Measurements from ENCODE around the gene FARSB. TPM values are rescaled to one million over a fixed set of nuclear protein-coding genes. Genes with fewer than 3 reads are reported as not detected.
A peak's percentile ranks its signal among the peaks of the same experiment; 100 is the strongest.

FARSB gene
- total and polyA plus RNA-seq, 7 experiments from 2014 or later, result 10.5 to 31.8 (median 16.5) TPM

GRCh38 chr2:222683805-222684204, 27.9 kb upstream of the FARSB start:
- H3K27me3 ChIP-seq (ENCODE audit: control insufficient read depth in 2 of 2, insufficient read depth in 2 of 2, low read length in 2 of 2), result no peaks in the 10 kb centered on the region
- H3K27ac Mint-ChIP-seq, result no peak overlapping the region
- H3K4me1 Mint-ChIP-seq, result peaks cover 0 to 7% (median 5%) of the 10 kb centered on the region in 7 donors
- no peaks in the 10 kb centered on the region for H3K36me3 ChIP-seq (ENCODE audit: control insufficient read depth in 2 of 3, insufficient read depth in 3 of 3, low read length in 3 of 3)
- peaks cover 0 to 2% (median 0%) of the 10 kb centered on the region in 11 donors for H3K9me3 Mint-ChIP-seq
- peaks cover 19 to 46% (median 26%) of the 10 kb centered on the region in 5 donors for H3K27me3 Mint-ChIP-seq
- ATAC-seq (no peak), DNase-seq (no peak)
- no peak overlapping the region for H3K27ac ChIP-seq (ENCODE audit: low read depth, low read length)
- no peaks in the 10 kb centered on the region for H3K36me3 Mint-ChIP-seq
- no peaks in the 10 kb centered on the region for H3K4me1 ChIP-seq (ENCODE audit: control insufficient read depth in 2 of 2, insufficient read depth in 2 of 2, low read length in 2 of 2)
- no peak overlapping the region for H3K4me3 Mint-ChIP-seq
- ChIA-PET POLR2A (no interaction called here), CTCF (interaction anchor here (0.6 kb wide), 1 partner anchor 1674 kb away, joined by 4 read pairs; no protein-coding TSS in a partner anchor)
- H3K4me3 ChIP-seq (ENCODE audit: low read length), result no peak overlapping the region
- H3K9me3 ChIP-seq (ENCODE audit: control insufficient read depth in 2 of 3, low read length in 3 of 3), result no peaks in the 10 kb centered on the region
- intact Hi-C loops (cut with micrococcal nuclease), result no loop called here

- H3K27me3 ChIP-seq (ENCODE audit: control insufficient read depth in 2 of 2, insufficient read depth in 2 of 2, low read length in 2 of 2), result peaks cover 0 to 8% of the 10 kb centered on the region in 2 donors
- H3K9me3 Mint-ChIP-seq, result peaks cover 0 to under 1% (median 0%) of the 10 kb centered on the region in 11 donors
- no peak overlapping the region for H3K27ac Mint-ChIP-seq
- ChIA-PET CTCF (no interaction called here), POLR2A (no interaction called here)
- no peaks in the 10 kb centered on the region for H3K36me3 ChIP-seq (ENCODE audit: control insufficient read depth in 2 of 3, insufficient read depth in 3 of 3, low read length in 3 of 3)
- H3K27me3 Mint-ChIP-seq, result peaks cover 43 to 77% (median 60%) of the 10 kb centered on the region in 5 donors
- no peak for DNase-seq
- no peak overlapping the region for H3K4me3 Mint-ChIP-seq
- no peak for ATAC-seq
- H3K4me3 ChIP-seq (ENCODE audit: low read length), result no peak overlapping the region
- H3K4me1 ChIP-seq (ENCODE audit: control insufficient read depth in 2 of 2, insufficient read depth in 2 of 2, low read length in 2 of 2), result no peaks in the 10 kb centered on the region
- H3K9me3 ChIP-seq (ENCODE audit: control insufficient read depth in 2 of 3, low read length in 3 of 3), result no peaks in the 10 kb centered on the region
- intact Hi-C loops (cut with micrococcal nuclease), result no loop called here
- H3K27ac ChIP-seq (ENCODE audit: low read depth, low read length), result no peak overlapping the region
- no peaks in the 10 kb centered on the region for H3K4me1 Mint-ChIP-seq
- H3K36me3 Mint-ChIP-seq, result no peaks in the 10 kb centered on the region
Measured at GRCh38 chr2:222677981-222678380, 22.1 kb upstream of the FARSB start.

GRCh38 chr2:222673883-222674282, 18.0 kb upstream of the FARSB start:
- DNase-seq (no peak), ATAC-seq (no peak)
- Histone ChIP-seq H3K9me3 (ENCODE audit: control insufficient read depth in 2 of 3, low read length in 3 of 3) (no peaks in the 10 kb centered on the region), H3K27me3 (ENCODE audit: control insufficient read depth in 2 of 2, insufficient read depth in 2 of 2, low read length in 2 of 2) (peaks cover 8% of the 10 kb centered on the region in 2 donors), H3K4me3 (ENCODE audit: low read length) (no peak overlapping the region), H3K4me1 (ENCODE audit: control insufficient read depth in 2 of 2, insufficient read depth in 2 of 2, low read length in 2 of 2) (no peaks in the 10 kb centered on the region), H3K27ac (ENCODE audit: low read depth, low read length) (no peak overlapping the region), H3K36me3 (ENCODE audit: control insufficient read depth in 2 of 3, insufficient read depth in 3 of 3, low read length in 3 of 3) (no peaks in the 10 kb centered on the region)
- ChIA-PET POLR2A (no interaction called here), CTCF (no interaction called here)
- Mint-ChIP-seq H3K27me3 (peaks cover 53 to 75% (median 69%) of the 10 kb centered on the region in 5 donors), H3K9me3 (peaks cover 0 to 1% (median 0%) of the 10 kb centered on the region in 11 donors), H3K4me1 (peaks cover 0 to 10% (median 9%) of the 10 kb centered on the region in 7 donors), H3K36me3 (no peaks in the 10 kb centered on the region), H3K27ac (no peak overlapping the region), H3K4me3 (no peak overlapping the region)
- intact Hi-C loops (cut with micrococcal nuclease), result no loop called here

- no peak for ATAC-seq
- no peaks in the 10 kb centered on the region for H3K36me3 Mint-ChIP-seq
- H3K36me3 ChIP-seq (ENCODE audit: control insufficient read depth in 2 of 3, insufficient read depth in 3 of 3, low read length in 3 of 3), result no peaks in the 10 kb centered on the region
- no peaks in the 10 kb centered on the region for H3K4me1 ChIP-seq (ENCODE audit: control insufficient read depth in 2 of 2, insufficient read depth in 2 of 2, low read length in 2 of 2)
- POLR2A ChIA-PET, result no interaction called here
- intact Hi-C loops (cut with micrococcal nuclease), result no loop called here
- CTCF ChIA-PET, result no interaction called here
- H3K27ac ChIP-seq (ENCODE audit: low read depth, low read length), result no peak overlapping the region
- no peaks in the 10 kb centered on the region for H3K9me3 ChIP-seq (ENCODE audit: control insufficient read depth in 2 of 3, low read length in 3 of 3)
- peaks cover 57 to 71% (median 67%) of the 10 kb centered on the region in 5 donors for H3K27me3 Mint-ChIP-seq
- peaks cover 0 to 1% (median 0%) of the 10 kb centered on the region in 11 donors for H3K9me3 Mint-ChIP-seq
- no peak for DNase-seq
- no peak overlapping the region for H3K27ac Mint-ChIP-seq
- peaks cover 0 to 10% (median 9%) of the 10 kb centered on the region in 7 donors for H3K4me1 Mint-ChIP-seq
- H3K4me3 Mint-ChIP-seq, result no peak overlapping the region
- H3K27me3 ChIP-seq (ENCODE audit: control insufficient read depth in 2 of 2, insufficient read depth in 2 of 2, low read length in 2 of 2), result peaks cover 8% of the 10 kb centered on the region in 2 donors
- no peak overlapping the region for H3K4me3 ChIP-seq (ENCODE audit: low read length)
Measured at GRCh38 chr2:222673273-222673672, 17.4 kb upstream of the FARSB start.

GRCh38 chr2:222672068-222672401, 16.1 kb upstream of the FARSB start:
- Histone ChIP-seq H3K9me3 (ENCODE audit: control insufficient read depth in 2 of 3, low read length in 3 of 3) (no peaks in the 10 kb centered on the region), H3K27ac (ENCODE audit: low read depth, low read length) (no peak overlapping the region), H3K4me1 (ENCODE audit: control insufficient read depth in 2 of 2, insufficient read depth in 2 of 2, low read length in 2 of 2) (no peaks in the 10 kb centered on the region), H3K27me3 (ENCODE audit: control insufficient read depth in 2 of 2, insufficient read depth in 2 of 2, low read length in 2 of 2) (peaks cover 0 to 8% of the 10 kb centered on the region in 2 donors), H3K4me3 (ENCODE audit: low read length) (peak overlapping the region; percentile 18), H3K36me3 (ENCODE audit: control insufficient read depth in 2 of 3, insufficient read depth in 3 of 3, low read length in 3 of 3) (no peaks in the 10 kb centered on the region)
- CTCF ChIA-PET, result no interaction called here
- no peaks in the 10 kb centered on the region for H3K36me3 Mint-ChIP-seq
- H3K27me3 Mint-ChIP-seq, result peaks cover 49 to 70% (median 61%) of the 10 kb centered on the region in 5 donors
- ATAC-seq, result no peak
- H3K4me3 Mint-ChIP-seq, result peak overlapping the region; percentile 26 to 68 (median 62)
- peaks cover 0 to 1% (median 0%) of the 10 kb centered on the region in 11 donors for H3K9me3 Mint-ChIP-seq
- intact Hi-C loops (cut with micrococcal nuclease), result no loop called here
- DNase-seq, result no peak
- H3K27ac Mint-ChIP-seq, result no peak overlapping the region
- H3K4me1 Mint-ChIP-seq, result peaks cover 0 to 10% (median 9%) of the 10 kb centered on the region in 7 donors
- POLR2A ChIA-PET, result no interaction called here

GRCh38 chr2:222671259-222672067, 15.6 kb upstream of the FARSB start, which contains the start of gene MOGAT1:
Gene MOGAT1, plus strand, starts transcription at chr2:222671658. Its CDS starts 128 bp downstream, at chr2:222671786.
- intact Hi-C loops (cut with micrococcal nuclease), result no loop called here
- Histone ChIP-seq H3K4me1 (ENCODE audit: control insufficient read depth in 2 of 2, insufficient read depth in 2 of 2, low read length in 2 of 2) (no peaks in the 10 kb centered on the region), H3K9me3 (ENCODE audit: control insufficient read depth in 2 of 3, low read length in 3 of 3) (no peaks in the 10 kb centered on the region), H3K36me3 (ENCODE audit: control insufficient read depth in 2 of 3, insufficient read depth in 3 of 3, low read length in 3 of 3) (no peaks in the 10 kb centered on the region), H3K27ac (ENCODE audit: low read depth, low read length) (no peak within 1 kb of the TSS), H3K27me3 (ENCODE audit: control insufficient read depth in 2 of 2, insufficient read depth in 2 of 2, low read length in 2 of 2) (peaks cover 0 to 8% of the 10 kb centered on the region in 2 donors), H3K4me3 (ENCODE audit: low read length) (peak within 1 kb of the TSS; percentile 18)
- H3K4me3 Mint-ChIP-seq, result peak within 1 kb of the TSS; percentile 26 to 68 (median 63)
- DNase-seq (no peak), ATAC-seq (peak; percentile 63)
- ChIA-PET POLR2A (no interaction called here), CTCF (interaction anchor here (0.6 kb wide), 1 partner anchor 721 kb away, joined by 3 read pairs; no protein-coding TSS in a partner anchor)
- H3K36me3 Mint-ChIP-seq, result no peaks in the 10 kb centered on the region
- peaks cover 0 to 10% (median 9%) of the 10 kb centered on the region in 7 donors for H3K4me1 Mint-ChIP-seq
- H3K27me3 Mint-ChIP-seq, result peaks cover 50 to 75% (median 61%) of the 10 kb centered on the region in 5 donors
- no peak within 1 kb of the TSS for H3K27ac Mint-ChIP-seq
- H3K9me3 Mint-ChIP-seq, result peaks cover 0 to 1% (median 0%) of the 10 kb centered on the region in 11 donors
